ENCODE measurements around the gene ALLC. TPM values are rescaled to one million over a fixed set of nuclear protein-coding genes. Genes with fewer than 3 reads are reported as not detected.

ALLC gene
- total and polyA plus RNA-seq, 2 experiments from 2014 or later = not detected

DNA sequence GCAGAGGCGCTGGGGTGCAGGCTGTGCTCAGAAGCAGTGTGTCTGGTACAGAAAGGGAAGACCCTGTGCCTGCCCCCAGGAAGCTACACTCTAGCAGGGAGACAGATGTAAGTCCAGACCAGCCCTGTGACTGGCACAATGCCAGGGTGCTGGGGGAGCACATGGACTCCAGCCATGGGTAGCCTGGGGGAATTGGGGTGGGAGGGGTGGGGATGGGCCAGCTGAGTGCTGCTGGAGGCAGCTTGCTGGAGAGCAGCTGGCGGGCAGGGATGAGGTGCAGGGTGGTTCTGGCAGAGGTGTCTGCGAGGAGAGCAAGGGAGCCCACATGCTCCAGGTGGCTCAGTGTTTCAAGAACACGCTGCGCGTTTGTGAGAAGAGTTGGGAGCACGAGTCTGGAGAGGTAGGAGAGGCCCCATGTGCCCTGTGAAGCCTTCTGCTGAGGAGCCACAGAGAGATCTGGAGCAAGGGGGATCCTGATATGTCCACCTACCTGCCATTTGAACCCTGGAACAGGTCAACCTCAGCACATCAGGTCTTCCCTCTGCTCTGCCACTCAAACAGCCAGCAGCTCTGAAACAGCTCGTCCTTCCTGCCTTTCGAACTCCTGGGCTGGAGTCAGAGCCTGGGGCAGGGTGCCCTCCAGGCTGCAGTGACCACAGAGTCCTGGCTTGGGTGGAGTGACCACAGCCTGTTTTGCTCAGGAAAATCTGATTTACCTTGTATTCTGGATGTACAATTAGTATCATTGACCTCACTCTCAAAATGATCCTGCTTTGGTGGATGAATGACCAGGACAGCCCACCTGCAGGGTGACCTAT is 15.1 kb downstream of the ALLC start:
- no peak overlapping the region for H3K4me3 ChIP-seq
- no peak overlapping the region for H3K4me2 ChIP-seq
- H3K9me2 ChIP-seq (replicated peaks; ENCODE audit: insufficient read depth) = no peaks in the 10 kb centered on the region
- TF ChIP-seq, protein P1, sequence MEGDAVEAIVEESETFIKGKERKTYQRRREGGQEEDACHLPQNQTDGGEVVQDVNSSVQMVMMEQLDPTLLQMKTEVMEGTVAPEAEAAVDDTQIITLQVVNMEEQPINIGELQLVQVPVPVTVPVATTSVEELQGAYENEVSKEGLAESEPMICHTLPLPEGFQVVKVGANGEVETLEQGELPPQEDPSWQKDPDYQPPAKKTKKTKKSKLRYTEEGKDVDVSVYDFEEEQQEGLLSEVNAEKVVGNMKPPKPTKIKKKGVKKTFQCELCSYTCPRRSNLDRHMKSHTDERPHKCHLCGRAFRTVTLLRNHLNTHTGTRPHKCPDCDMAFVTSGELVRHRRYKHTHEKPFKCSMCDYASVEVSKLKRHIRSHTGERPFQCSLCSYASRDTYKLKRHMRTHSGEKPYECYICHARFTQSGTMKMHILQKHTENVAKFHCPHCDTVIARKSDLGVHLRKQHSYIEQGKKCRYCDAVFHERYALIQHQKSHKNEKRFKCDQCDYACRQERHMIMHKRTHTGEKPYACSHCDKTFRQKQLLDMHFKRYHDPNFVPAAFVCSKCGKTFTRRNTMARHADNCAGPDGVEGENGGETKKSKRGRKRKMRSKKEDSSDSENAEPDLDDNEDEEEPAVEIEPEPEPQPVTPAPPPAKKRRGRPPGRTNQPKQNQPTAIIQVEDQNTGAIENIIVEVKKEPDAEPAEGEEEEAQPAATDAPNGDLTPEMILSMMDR (IDR thresholded peaks at IDR 0.05; ENCODE audit: poor library complexity) = no peak
- no peak for DNase-seq (ENCODE audit: low spot score)
- no peaks in the 10 kb centered on the region for H3K4me1 ChIP-seq (ENCODE audit: insufficient read depth)
- H2AFZ ChIP-seq = no peak overlapping the region
- no peaks in the 10 kb centered on the region for H3K9me3 ChIP-seq (ENCODE audit: low read depth)
- H3K79me2 ChIP-seq = no peaks in the 10 kb centered on the region
- H3K36me3 ChIP-seq (replicated peaks; ENCODE audit: insufficient read depth, low read depth) = no peaks in the 10 kb centered on the region
- no peaks in the 10 kb centered on the region for H4K20me1 ChIP-seq (ENCODE audit: insufficient read depth, poor library complexity, severe bottlenecking)
- no peaks in the 10 kb centered on the region for H3K27me3 ChIP-seq
- 88% methylated on average over 7 of the region's 9 CpGs for WGBS (ENCODE audit: low lambda C conversion rate, missing lambda C conversion rate)
- no peak overlapping the region for H3K27ac ChIP-seq

DNA sequence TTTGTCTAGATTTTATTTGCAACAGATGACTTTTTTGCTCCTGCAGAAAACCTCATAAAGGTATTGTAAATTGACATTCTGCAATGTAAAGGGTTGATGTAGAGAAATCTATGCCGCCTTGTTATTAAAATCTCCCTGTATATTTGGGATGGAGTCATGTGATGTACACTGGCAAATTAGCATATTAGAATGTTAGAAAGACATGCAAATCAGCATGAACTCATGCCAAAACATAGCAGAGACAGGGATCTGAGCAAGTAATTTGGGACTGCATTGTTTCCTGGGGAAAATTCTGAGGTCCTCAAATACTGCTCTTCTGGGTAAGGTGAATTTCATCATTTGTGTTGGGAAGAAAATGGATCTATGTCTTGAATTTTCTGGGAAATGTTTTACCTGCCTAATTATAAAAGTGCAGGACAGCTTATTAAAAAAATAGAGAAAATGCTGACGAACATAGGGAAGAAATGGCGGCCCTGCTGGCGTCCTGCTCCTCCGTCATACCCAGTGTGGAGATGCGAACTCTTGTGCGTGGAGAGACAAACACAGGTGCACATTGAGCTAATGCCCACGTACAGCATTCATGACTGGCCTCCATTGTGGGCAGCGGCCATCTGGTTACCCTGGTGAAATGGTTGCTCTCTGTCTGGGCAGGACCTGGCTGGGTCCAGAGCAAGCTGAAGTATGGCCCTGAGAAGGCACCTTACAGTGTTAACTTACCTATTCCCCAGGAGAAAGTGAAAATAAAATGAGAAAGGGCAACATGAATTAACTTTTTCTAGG is 16.3 kb downstream of the ALLC start:
- Histone ChIP-seq H3K9me3 (ENCODE audit: low read depth) (no peaks in the 10 kb centered on the region), H3K79me2 (no peaks in the 10 kb centered on the region), H3K36me3 (replicated peaks; ENCODE audit: insufficient read depth, low read depth) (no peaks in the 10 kb centered on the region), H3K4me2 (no peak overlapping the region), H3K4me3 (no peak overlapping the region), H3K4me1 (ENCODE audit: insufficient read depth) (no peaks in the 10 kb centered on the region), H3K27ac (no peak overlapping the region), H2AFZ (no peak overlapping the region), H3K9me2 (replicated peaks; ENCODE audit: insufficient read depth) (no peaks in the 10 kb centered on the region), H4K20me1 (ENCODE audit: insufficient read depth, poor library complexity, severe bottlenecking) (no peaks in the 10 kb centered on the region), H3K27me3 (no peaks in the 10 kb centered on the region)
- WGBS (ENCODE audit: low lambda C conversion rate, missing lambda C conversion rate) = 88% methylated on average over 9 of the region's 9 CpGs
- DNase-seq (ENCODE audit: low spot score) = no peak
- TF ChIP-seq EZH2 (IDR thresholded peaks at IDR 0.05; ENCODE audit: borderline replicate concordance) = no peak
- TF ChIP-seq, protein P1 (IDR thresholded peaks at IDR 0.05; ENCODE audit: poor library complexity) = no peak
- TF ChIP-seq EZH2phosphoT487 (IDR thresholded peaks at IDR 0.05; ENCODE audit: low read depth, severe bottlenecking, unreplicated experiment) = no peak

DNA sequence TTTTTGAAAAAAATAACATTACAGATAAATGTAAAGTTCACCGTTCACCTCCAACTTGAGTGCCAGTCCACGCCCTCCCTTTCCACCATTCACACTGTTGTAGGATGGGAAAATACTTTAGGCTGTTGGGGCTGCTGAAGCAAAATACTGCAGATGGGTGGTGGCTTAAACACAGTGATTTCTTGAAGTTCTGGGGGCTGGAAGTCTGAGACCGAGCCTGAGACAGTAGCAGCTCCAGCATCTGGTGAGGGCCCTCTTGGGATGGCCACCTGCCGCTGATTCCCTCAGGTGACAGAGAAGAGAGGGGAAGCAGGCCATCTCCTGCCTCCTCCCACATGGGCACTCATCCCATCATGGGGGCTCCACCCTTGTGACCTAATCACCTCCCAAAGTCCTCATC is 17.7 kb downstream of the ALLC start:
- no peak for DNase-seq (ENCODE audit: low spot score)
- Histone ChIP-seq H3K27me3 (no peaks in the 10 kb centered on the region), H2AFZ (no peak overlapping the region), H3K9me3 (ENCODE audit: low read depth) (no peaks in the 10 kb centered on the region), H3K27ac (no peak overlapping the region), H3K4me1 (ENCODE audit: insufficient read depth) (no peaks in the 10 kb centered on the region), H3K9me2 (replicated peaks; ENCODE audit: insufficient read depth) (no peaks in the 10 kb centered on the region), H4K20me1 (ENCODE audit: insufficient read depth, poor library complexity, severe bottlenecking) (no peaks in the 10 kb centered on the region), H3K4me2 (no peak overlapping the region), H3K4me3 (no peak overlapping the region), H3K36me3 (replicated peaks; ENCODE audit: insufficient read depth, low read depth) (no peaks in the 10 kb centered on the region), H3K79me2 (no peaks in the 10 kb centered on the region)
- TF ChIP-seq EZH2phosphoT487 (IDR thresholded peaks at IDR 0.05; ENCODE audit: low read depth, severe bottlenecking, unreplicated experiment) (no peak), EZH2 (IDR thresholded peaks at IDR 0.05; ENCODE audit: borderline replicate concordance) (no peak)
- TF ChIP-seq, protein P1 (IDR thresholded peaks at IDR 0.05; ENCODE audit: poor library complexity) = no peak
- 92% methylated on average over 4 of the region's 4 CpGs for WGBS (ENCODE audit: low lambda C conversion rate, missing lambda C conversion rate)

Data from hepatocyte (in vitro differentiated cells).